ENCODE data around the gene ADGRL2.

- TF ChIP-seq CTCF (conservative IDR thresholded peaks at IDR 0.05; ENCODE audit: low read depth, low read length) (no peak), EZH2 (IDR thresholded peaks at IDR 0.05; ENCODE audit: low read length, unreplicated experiment) (no peak)
Measured at GRCh38 chr1:81894867-81895266, 94.1 kb downstream of the ADGRL2 start.

Measured in PC-3 (cell line).